CD4-positive, CD25-positive, alpha-beta regulatory T cell (primary cell): Measurements from ENCODE around the gene RABL2B. TPM values are rescaled to one million over a fixed set of nuclear protein-coding genes. Genes with fewer than 3 reads are reported as not detected.
"Not testable (repeated sequence)": the region's sequence is repeated elsewhere in the genome, so short reads cannot be mapped to it uniquely, and the experiment has no call there.

Experiments used
- ATAC-seq, 2 donors: fragments of 150-1000 bp; cut with Tn5 transposase; one replicate each; pipeline ENCODE4 v1.10.0; 2021; ENCODE audit warnings: low read depth in 2 of 2, moderate number of reproducible peaks in 2 of 2, moderate library complexity in 1 of 2
- DNase-seq, 3 donors: peaks; one replicate each; pipeline versions ENCODE4 v3.0.0 to v3.0.0-alpha.2; 2012 to 2022; ENCODE audit warnings: mixed read lengths in 1 of 3
- H3K27ac ChIP-seq: one replicate; pipeline ENCODE4 v1.7.0; 2013; ENCODE audit warnings: mild to moderate bottlenecking, low read length; ENCODE audit not compliant: insufficient read depth, poor library complexity, severe bottlenecking
- H3K27me3 ChIP-seq: one replicate; pipeline ENCODE4 v1.7.0; 2013; ENCODE audit warnings: low read length; ENCODE audit not compliant: control insufficient read depth, insufficient read depth
- H3K36me3 ChIP-seq: one replicate; pipeline ENCODE4 v1.7.0; 2013; ENCODE audit warnings: mild to moderate bottlenecking, low read length, moderate library complexity; ENCODE audit not compliant: control insufficient read depth, insufficient read depth
- H3K4me1 ChIP-seq: 2 replicates; pipeline ENCODE4 v1.7.0; 2013; ENCODE audit warnings: mild to moderate bottlenecking, low read length; ENCODE audit not compliant: insufficient read depth, control insufficient read depth, poor library complexity, severe bottlenecking
- H3K4me3 ChIP-seq: one replicate; pipeline ENCODE4 v1.7.0; 2013; ENCODE audit warnings: low read depth, mild to moderate bottlenecking, low read length, moderate library complexity
- H3K9me3 ChIP-seq, 2 experiments: 1 replicate in 1 of 2; 2 replicates in 1 of 2; pipeline ENCODE4 v1.7.0; 2013; ENCODE audit warnings: low read length in 2 of 2, mild to moderate bottlenecking in 1 of 2, moderate library complexity in 1 of 2; ENCODE audit not compliant: control insufficient read depth in 2 of 2
- H3K27ac Mint-ChIP-seq, 3 donors: one replicate each; pipeline ENCODE4 v1.8.0; 2020 to 2022; ENCODE audit warnings: mild to moderate bottlenecking in 3 of 3, mixed read lengths in 3 of 3, moderate library complexity in 2 of 3
- H3K27me3 Mint-ChIP-seq: one replicate; pipeline ENCODE4 v1.8.0; 2022; ENCODE audit warnings: mild to moderate bottlenecking, mixed read lengths
- H3K36me3 Mint-ChIP-seq: one replicate; pipeline ENCODE4 v1.8.0; 2020; ENCODE audit warnings: mixed read lengths
- H3K4me1 Mint-ChIP-seq, 4 donors: one replicate each; pipeline ENCODE4 v1.8.0; 2020 to 2022; ENCODE audit warnings: mixed read lengths in 4 of 4, mild to moderate bottlenecking in 1 of 4
- H3K4me3 Mint-ChIP-seq, 4 donors: one replicate each; pipeline ENCODE4 v1.8.0; 2020 to 2022; ENCODE audit warnings: mild to moderate bottlenecking in 4 of 4, mixed read lengths in 4 of 4, moderate library complexity in 3 of 4
- H3K9me3 Mint-ChIP-seq, 7 donors: one replicate each; pipeline ENCODE4 v1.8.0; 2020 to 2022; ENCODE audit warnings: mixed read lengths in 7 of 7, mild to moderate bottlenecking in 3 of 7, moderate library complexity in 2 of 7
- polyA plus RNA-seq, 4 donors: library from polyadenylated mRNA; unstranded; fragments of 300-500 nt; fragmentation: Illumina TruSeq; gene quantifications; one replicate each; pipeline ENCODE4 v1.2.3, GENCODE V29; 2021
- total RNA-seq: library from RNA; stranded (reverse); gene quantifications from one replicate; pipeline ENCODE4 v1.2.3, GENCODE V29; 2022

The RABL2B gene
- total and polyA plus RNA-seq, 5 donors from 2014 or later: 14.8 to 45.3 (median 22.2) TPM

DNA sequence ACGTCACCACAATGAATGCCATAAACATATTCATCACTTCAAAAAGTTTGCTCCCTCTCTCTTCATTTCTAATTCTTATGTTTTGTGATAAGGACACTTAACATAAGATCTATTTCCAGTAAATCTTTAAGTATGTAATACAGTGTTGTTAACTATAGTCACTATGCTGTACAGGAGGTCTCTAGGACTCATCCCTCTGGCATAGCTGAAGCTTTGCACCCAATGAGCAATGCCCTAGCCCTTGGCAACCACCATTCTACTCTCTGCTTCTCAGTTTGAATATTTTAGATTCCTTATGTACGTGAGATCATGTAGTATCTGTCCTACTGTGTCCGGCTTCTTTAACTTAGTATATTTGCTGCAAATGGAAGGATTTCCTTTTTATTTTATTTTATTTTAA, 19.1 kb downstream of the RABL2B start:
- not testable (repeated sequence) for H3K27me3 ChIP-seq, ATAC-seq, H3K4me3 ChIP-seq, DNase-seq, H3K9me3 Mint-ChIP-seq, H3K4me1 ChIP-seq, H3K27ac Mint-ChIP-seq, H3K4me1 Mint-ChIP-seq, H3K4me3 Mint-ChIP-seq, H3K27me3 Mint-ChIP-seq, H3K36me3 Mint-ChIP-seq, H3K9me3 ChIP-seq, H3K27ac ChIP-seq, H3K36me3 ChIP-seq

DNA sequence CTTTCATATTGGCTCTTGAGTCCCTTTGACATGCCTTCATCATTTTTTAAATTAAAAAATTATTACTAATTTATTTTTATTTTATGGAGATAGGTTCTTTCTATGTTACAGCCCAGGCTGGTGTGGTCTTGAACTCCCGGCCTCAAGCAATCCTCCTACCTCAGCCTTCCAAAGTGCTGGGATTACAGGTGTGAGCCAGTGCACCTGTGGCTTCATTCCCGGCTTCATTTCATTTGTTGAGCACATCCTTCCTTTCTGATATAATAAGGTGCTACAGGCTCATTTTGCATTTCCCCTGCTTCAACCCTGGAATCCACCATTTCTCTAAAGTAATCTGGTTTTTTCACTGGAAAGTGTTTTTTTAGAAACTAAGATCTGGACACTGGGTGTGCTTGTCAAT, 21.6 kb downstream of the RABL2B start:
- not testable (repeated sequence) for H3K36me3 ChIP-seq, H3K27ac ChIP-seq, H3K4me3 Mint-ChIP-seq, ATAC-seq, H3K36me3 Mint-ChIP-seq, DNase-seq, H3K9me3 ChIP-seq, H3K27ac Mint-ChIP-seq, H3K9me3 Mint-ChIP-seq, H3K27me3 ChIP-seq, H3K4me1 ChIP-seq, H3K4me3 ChIP-seq, H3K27me3 Mint-ChIP-seq
- H3K4me1 Mint-ChIP-seq: peaks cover 3 to 21% (median 6%) of the 10 kb centered on the region in 4 donors

GRCh38 chr22:50759597-50760341, 23.7 kb downstream of the RABL2B start:
- not testable (repeated sequence) for H3K4me1 ChIP-seq, H3K27ac ChIP-seq, H3K36me3 Mint-ChIP-seq, H3K36me3 ChIP-seq, H3K9me3 ChIP-seq, H3K27ac Mint-ChIP-seq, H3K27me3 ChIP-seq, H3K9me3 Mint-ChIP-seq, H3K4me3 Mint-ChIP-seq, H3K4me3 ChIP-seq, ATAC-seq
- peaks cover 3 to 33% (median 7%) of the 10 kb centered on the region in 4 donors for H3K4me1 Mint-ChIP-seq
- H3K27me3 Mint-ChIP-seq: peaks cover 11% of the 10 kb centered on the region
- DNase-seq: peak in 1 of 3 donors; percentile 20

DNA sequence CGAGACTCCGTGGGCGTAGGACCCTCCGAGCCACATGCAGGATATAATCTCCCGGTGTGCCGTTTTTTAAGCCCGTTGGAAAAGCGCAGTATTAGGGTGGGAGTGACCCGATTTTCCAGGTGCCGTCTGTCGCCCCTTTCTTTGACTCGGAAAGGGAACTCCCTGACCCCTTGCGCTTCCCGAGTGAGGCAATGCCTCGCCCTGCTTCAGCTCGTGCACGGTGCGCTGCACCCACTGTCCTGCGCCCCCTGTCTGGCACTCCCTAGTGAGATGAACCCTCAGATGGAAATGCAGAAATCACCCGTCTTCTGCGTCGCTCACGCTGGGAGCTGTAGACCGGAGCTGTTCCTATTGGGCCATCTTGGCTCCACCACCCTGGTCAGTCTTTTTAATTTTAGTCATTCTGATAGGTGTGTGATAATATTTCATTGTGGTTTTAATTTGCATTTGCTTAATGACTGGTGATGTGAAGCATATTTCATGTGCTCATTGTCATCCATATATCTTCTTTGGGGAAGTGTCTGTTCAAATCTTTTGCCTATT, 26.4 kb downstream of the RABL2B start:
- ATAC-seq: peak in 1 of 2 donors; percentile 42
- H3K27ac ChIP-seq, H3K36me3 ChIP-seq, H3K27me3 ChIP-seq, H3K36me3 Mint-ChIP-seq, H3K9me3 Mint-ChIP-seq, H3K4me1 ChIP-seq, H3K9me3 ChIP-seq: not testable (repeated sequence)
- peaks cover 12% of the 10 kb centered on the region for H3K27me3 Mint-ChIP-seq
- H3K27ac Mint-ChIP-seq: peak overlapping the region; percentile 82 to 95 (median 92)
- peaks cover 3 to 36% (median 7%) of the 10 kb centered on the region in 4 donors for H3K4me1 Mint-ChIP-seq
- DNase-seq: peak; percentile 38 to 73 (median 55)
- peak overlapping the region; percentile 75 for H3K4me3 ChIP-seq
- peak overlapping the region; percentile 95 to 99 (median 96) for H3K4me3 Mint-ChIP-seq

GRCh38 chr22:50756406-50756805, 27.0 kb downstream of the RABL2B start:
- not testable (repeated sequence) for H3K9me3 ChIP-seq, H3K36me3 Mint-ChIP-seq, H3K4me3 ChIP-seq, H3K4me1 ChIP-seq, ATAC-seq, H3K27ac ChIP-seq, H3K9me3 Mint-ChIP-seq, H3K27me3 ChIP-seq, H3K36me3 ChIP-seq
- Mint-ChIP-seq H3K27ac (peak overlapping the region in 1 of 3 donors; percentile 92), H3K4me1 (peaks cover 3 to 36% (median 7%) of the 10 kb centered on the region in 4 donors), H3K27me3 (peaks cover 13% of the 10 kb centered on the region), H3K4me3 (peak overlapping the region; percentile 95 to 99 (median 96))
- peak in 1 of 3 donors; percentile 10 for DNase-seq

DNA sequence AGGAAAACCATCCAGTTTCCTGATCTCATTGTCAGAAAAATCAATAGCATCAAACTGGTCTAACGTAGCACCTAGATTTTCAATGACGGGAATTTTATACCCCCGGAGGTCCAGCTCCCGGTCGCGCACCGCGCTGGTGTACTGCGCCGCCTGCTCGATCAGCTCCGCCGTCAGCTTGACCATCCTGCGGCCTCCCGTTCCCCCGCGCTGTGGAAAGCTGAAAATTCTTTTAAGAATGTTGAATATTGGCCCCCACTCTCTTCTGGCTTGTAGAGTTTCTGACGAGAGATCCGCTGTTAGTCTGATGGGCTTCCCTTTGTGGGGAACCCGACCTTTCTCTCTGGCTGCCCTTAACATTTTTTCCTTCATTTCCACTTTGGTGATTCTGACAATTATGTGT, 28.2 kb downstream of the RABL2B start:
- not testable (repeated sequence) for H3K27ac Mint-ChIP-seq

DNA sequence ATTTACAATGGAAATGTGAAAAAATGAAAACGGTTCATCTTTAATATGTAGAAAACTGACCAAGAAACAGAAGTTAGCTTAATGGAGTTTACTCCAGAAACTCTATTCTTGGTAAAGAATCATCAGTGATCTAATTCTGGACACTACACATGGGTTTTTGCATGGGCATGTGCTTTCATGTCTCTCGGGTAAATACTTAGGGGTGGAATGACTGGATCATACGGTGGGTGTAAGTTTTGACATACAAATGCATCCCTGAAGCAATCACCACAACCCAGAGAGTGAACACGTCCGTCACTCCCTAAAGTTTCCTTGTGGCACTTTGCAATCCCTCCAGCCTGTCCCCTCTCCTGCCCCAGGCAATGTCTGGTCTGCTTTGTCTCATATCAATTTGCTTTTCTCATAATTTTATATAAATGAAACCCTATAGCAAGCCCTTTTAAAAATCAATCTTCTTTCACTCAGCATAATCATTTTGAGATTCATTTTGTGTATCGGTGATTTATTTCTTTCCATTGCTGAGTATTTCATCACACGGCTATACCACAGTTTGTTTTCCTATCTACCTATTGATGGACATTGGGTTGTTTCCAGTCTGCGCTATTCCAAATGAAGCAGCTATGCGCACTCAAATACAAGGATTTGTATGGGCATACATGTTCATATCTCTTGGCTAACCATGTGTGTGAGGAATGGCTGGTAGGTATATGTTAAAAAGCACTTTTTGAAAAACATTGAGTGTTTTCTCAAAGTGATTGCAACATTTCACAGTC, 33.9 kb downstream of the RABL2B start:
- not testable (repeated sequence) for H3K4me1 Mint-ChIP-seq, H3K36me3 Mint-ChIP-seq, H3K4me3 ChIP-seq, H3K4me1 ChIP-seq, H3K27ac ChIP-seq, H3K4me3 Mint-ChIP-seq, H3K9me3 ChIP-seq, H3K9me3 Mint-ChIP-seq, H3K36me3 ChIP-seq, H3K27ac Mint-ChIP-seq, H3K27me3 Mint-ChIP-seq, DNase-seq, ATAC-seq, H3K27me3 ChIP-seq

More for the DNA sequence above, 28.2 kb downstream of the RABL2B start:
- H3K27ac ChIP-seq, DNase-seq, H3K4me3 ChIP-seq, H3K36me3 ChIP-seq, H3K9me3 ChIP-seq, ATAC-seq, H3K27me3 ChIP-seq, H3K4me1 ChIP-seq, H3K9me3 Mint-ChIP-seq, H3K36me3 Mint-ChIP-seq: not testable (repeated sequence)
- Mint-ChIP-seq H3K27me3 (peaks cover 16% of the 10 kb centered on the region), H3K4me3 (peak overlapping the region in 2 of 4 donors; percentile 22 to 43), H3K4me1 (peaks cover 3 to 36% (median 7%) of the 10 kb centered on the region in 4 donors)
